Fibroblast of lung (primary cell): ENCODE data around the gene RNU5B-1. TPM values are rescaled to one million over a fixed set of nuclear protein-coding genes. Genes with fewer than 3 reads are reported as not detected.
A peak's percentile ranks its signal among the peaks of the same experiment; 100 is the strongest.

ENCODE experiments used
- DNase-seq, 2 donors: peaks; one replicate each; pipeline versions ENCODE4 v3.0.0 to v3.0.0-alpha.2; 2010; ENCODE audit warnings: low read depth in 2 of 2
- H2AFZ ChIP-seq: 2 replicates; pipeline ENCODE4 v1.5.1; 2012; ENCODE audit warnings: low read length, control low read depth, inconsistent platforms
- H3K27ac ChIP-seq: 2 replicates; pipeline ENCODE4 v1.5.1; 2011; ENCODE audit warnings: low read length, control low read depth; ENCODE audit not compliant: insufficient read depth
- H3K27me3 ChIP-seq: 2 replicates; pipeline ENCODE4 v1.5.1; 2011; ENCODE audit warnings: mild to moderate bottlenecking, low read length; ENCODE audit not compliant: control insufficient read depth, insufficient read depth
- H3K36me3 ChIP-seq: 2 replicates; pipeline ENCODE4 v1.5.1; 2011; ENCODE audit warnings: low read length; ENCODE audit not compliant: control insufficient read depth, insufficient read depth
- H3K4me1 ChIP-seq: 2 replicates; pipeline ENCODE4 v1.5.1; 2011; ENCODE audit warnings: low read length; ENCODE audit not compliant: control insufficient read depth, insufficient read depth; ENCODE audit errors: extremely low read depth
- H3K4me2 ChIP-seq: 2 replicates; pipeline ENCODE4 v1.5.1; 2011; ENCODE audit warnings: low read length, control low read depth; ENCODE audit not compliant: insufficient read depth; ENCODE audit errors: extremely low read depth
- H3K4me3 ChIP-seq, 4 experiments: fragments of 200-600 bp in 1 of 4; sonication (generic) in 1 of 4; replicated peaks in 1 of 4; 2 replicates each; pipeline ENCODE4 v1.5.1; 2011 to 2016; ENCODE audit warnings: low read length in 4 of 4, low read depth in 3 of 4, mild to moderate bottlenecking in 3 of 4, control low read depth in 2 of 4, inconsistent platforms in 1 of 4, mixed read lengths in 1 of 4; ENCODE audit not compliant: insufficient read depth in 1 of 4; ENCODE audit errors: control extremely low read depth in 1 of 4
- H3K79me2 ChIP-seq: 2 replicates; pipeline ENCODE4 v1.5.1; 2012; ENCODE audit warnings: mild to moderate bottlenecking, low read length, inconsistent platforms; ENCODE audit not compliant: control insufficient read depth, insufficient read depth
- H3K9ac ChIP-seq: 2 replicates; pipeline ENCODE4 v1.5.1; 2011; ENCODE audit warnings: mild to moderate bottlenecking, low read length, control low read depth; ENCODE audit not compliant: insufficient read depth
- H3K9me3 ChIP-seq: 2 replicates; pipeline ENCODE4 v1.5.1; 2012; ENCODE audit warnings: low read depth, low read length; ENCODE audit not compliant: control insufficient read depth, insufficient read depth
- H4K20me1 ChIP-seq: 2 replicates; pipeline ENCODE4 v1.5.1; 2011; ENCODE audit warnings: low read length; ENCODE audit not compliant: control insufficient read depth, insufficient read depth; ENCODE audit errors: extremely low read depth
- CTCF ChIP-seq, 2 donors: IDR thresholded peaks in 1 of 2; conservative IDR thresholded peaks in 1 of 2; 1 replicate in 1 of 2; 2 replicates in 1 of 2; pipeline ENCODE4 v1.5.1; 2011 to 2012; ENCODE audit warnings: low read length in 2 of 2, control low read depth in 1 of 2, inconsistent platforms in 1 of 2, low read depth in 1 of 2, mild to moderate bottlenecking in 1 of 2
- EZH2 ChIP-seq: IDR thresholded peaks from 2 replicates; pipeline ENCODE4 v1.5.1; 2012; ENCODE audit warnings: low read length, control low read depth, mild to moderate bottlenecking; ENCODE audit errors: missing control alignments
- polyA plus RNA-seq, 2 donors: library from polyadenylated mRNA; depleted of rRNA in 1 of 2; stranded (reverse) in 1 of 2; unstranded in 1 of 2; fragments of >200 nt; gene quantifications; 2 replicates each; pipeline ENCODE4 v1.2.1, GENCODE V29; 2011 to 2012; ENCODE audit warnings: missing spikeins in 1 of 2
- total RNA-seq: library from RNA; depleted of rRNA; stranded (reverse); fragments of >200 nt; gene quantifications from 2 replicates; pipeline ENCODE4 v1.2.1, GENCODE V29; 2014

RNU5B-1 gene
- total and polyA plus RNA-seq, 2 donors (not counting 1 experiment from before 2014, with no cell fraction given): not detected

- Histone ChIP-seq H3K36me3 (no peaks in the 10 kb centered on the region), H3K27me3 (no peaks in the 10 kb centered on the region), H3K4me1 (no peaks in the 10 kb centered on the region), H3K79me2 (no peaks in the 10 kb centered on the region), H2AFZ (no peak overlapping the region), H3K9ac (no peak overlapping the region), H3K9me3 (no peaks in the 10 kb centered on the region), H3K4me3 (no peak overlapping the region), H4K20me1 (no peaks in the 10 kb centered on the region), H3K27ac (no peak overlapping the region), H3K4me2 (no peak overlapping the region)
- TF ChIP-seq CTCF (conservative IDR thresholded peaks at IDR 0.05 in 1 of 2, IDR thresholded peaks at IDR 0.05 in 1 of 2; ENCODE audit: low read depth in 1 of 2, low read length in 2 of 2) (no peak), EZH2 (no peak)
- DNase-seq: peak in 1 of 2 donors; percentile 73
Observed at GRCh38 chr15:65258375-65259262, 45.9 kb upstream of the RNU5B-1 start.

GRCh38 chr15:65259367-65259797 is 45.1 kb upstream of the RNU5B-1 start:
- TF ChIP-seq EZH2: no peak
- TF ChIP-seq CTCF (conservative IDR thresholded peaks at IDR 0.05 in 1 of 2, IDR thresholded peaks at IDR 0.05 in 1 of 2; ENCODE audit: low read depth in 1 of 2, low read length in 2 of 2): no peak
- no peaks in the 10 kb centered on the region for H3K9me3 ChIP-seq
- DNase-seq: peak in 1 of 2 donors; percentile 11
- H3K27ac ChIP-seq: no peak overlapping the region
- no peak overlapping the region for H3K4me3 ChIP-seq
- no peaks in the 10 kb centered on the region for H3K36me3 ChIP-seq
- no peaks in the 10 kb centered on the region for H3K27me3 ChIP-seq
- no peaks in the 10 kb centered on the region for H4K20me1 ChIP-seq
- H3K79me2 ChIP-seq: no peaks in the 10 kb centered on the region
- H3K4me1 ChIP-seq: no peaks in the 10 kb centered on the region
- H3K9ac ChIP-seq: no peak overlapping the region
- no peak overlapping the region for H3K4me2 ChIP-seq
- no peak overlapping the region for H2AFZ ChIP-seq

DNA sequence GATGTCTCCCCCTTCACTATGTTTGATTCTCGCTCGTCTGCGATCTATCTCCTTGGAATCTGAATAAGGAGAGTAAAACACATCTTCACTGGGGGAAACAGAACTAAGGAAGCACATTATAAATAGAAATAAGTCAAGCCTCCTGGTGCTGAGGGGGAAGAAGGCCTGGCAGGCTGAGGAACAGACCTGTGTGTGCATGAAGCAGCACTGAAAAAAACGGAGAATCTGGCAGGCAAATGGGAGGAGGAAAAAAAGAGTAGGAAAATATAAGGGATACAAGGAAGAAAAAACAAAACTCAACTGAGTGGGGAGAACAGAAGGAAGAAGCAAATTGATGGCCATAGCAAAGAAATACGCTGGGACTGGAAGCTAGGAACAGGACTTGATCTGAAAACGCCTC is 43.5 kb upstream of the RNU5B-1 start:
- Histone ChIP-seq H3K4me1 (no peaks in the 10 kb centered on the region), H3K9me3 (no peaks in the 10 kb centered on the region), H3K4me2 (no peak overlapping the region), H3K9ac (no peak overlapping the region), H4K20me1 (no peaks in the 10 kb centered on the region), H3K36me3 (no peaks in the 10 kb centered on the region), H3K79me2 (no peaks in the 10 kb centered on the region), H3K27ac (no peak overlapping the region), H2AFZ (no peak overlapping the region), H3K4me3 (no peak overlapping the region), H3K27me3 (no peaks in the 10 kb centered on the region)
- TF ChIP-seq CTCF (conservative IDR thresholded peaks at IDR 0.05 in 1 of 2, IDR thresholded peaks at IDR 0.05 in 1 of 2; ENCODE audit: low read depth in 1 of 2, low read length in 2 of 2) (no peak), EZH2 (no peak)
- DNase-seq: no peak
